Activated CD8-positive, alpha-beta memory T cell treated with anti-CD3 and anti-CD28 coated beads for 36 hours (primary cell): Measurements from ENCODE around the gene KRTAP5-5. TPM values are rescaled to one million over a fixed set of nuclear protein-coding genes. Genes with fewer than 3 reads are reported as not detected.
"Not testable (repeated sequence)": the region's sequence is repeated elsewhere in the genome, so short reads cannot be mapped to it uniquely, and the experiment has no call there.

Experiments
- CTCF ChIA-PET: fragments of 350-600 bp; sonication (Branson Sonifier 250); formaldehyde crosslinking; loops from one replicate; lab custom pipeline; 2021; ENCODE audit warnings: antibody characterized with exemption; lab: Charles Lee
- POLR2A ChIA-PET: fragments of 350-600 bp; sonication (Branson Sonifier 250); formaldehyde crosslinking; loops from one replicate; lab custom pipeline; 2021; ENCODE audit warnings: antibody characterized with exemption; lab: Charles Lee
- total RNA-seq, 2 experiments: library from RNA; stranded (reverse); gene quantifications; one replicate each; pipeline ENCODE4 v1.2.3, GENCODE V29; 2021

KRTAP5-5 gene
- total RNA-seq, 2 experiments from 2014 or later: not detected

GRCh38 chr11:1650918-1651262 lies 21.3 kb downstream of the KRTAP5-5 start:
- POLR2A ChIA-PET: no interaction called here
- CTCF ChIA-PET: interaction anchor here (1.0 to 2.5 kb wide), 6 partner anchors 11 to 506 kb away, joined by 3 to 10 read pairs (median 4); no protein-coding TSS in a partner anchor

- ChIA-PET POLR2A (no interaction called here), CTCF (interaction anchor here (1.0 to 2.5 kb wide), 4 partner anchors 12 to 505 kb away, joined by 3 to 10 read pairs (median 6); no protein-coding TSS in a partner anchor)
Observed at GRCh38 chr11:1651411-1651980, 21.9 kb downstream of the KRTAP5-5 start.

GRCh38 chr11:1652026-1652425 lies 22.5 kb downstream of the KRTAP5-5 start:
- ChIA-PET POLR2A (no interaction called here), CTCF (interaction anchor here (0.6 to 2.8 kb wide), 40 partner anchors 8 to 505 kb away, joined by 3 to 57 read pairs (median 4); partner anchors contain the start of genes KRTAP5-6 and SYT8)

- CTCF ChIA-PET: interaction anchor here (0.6 to 2.8 kb wide), 41 partner anchors 8 to 504 kb away, joined by 3 to 57 read pairs (median 4); partner anchors contain the start of genes KRTAP5-6 and SYT8
- POLR2A ChIA-PET: no interaction called here
Observed at GRCh38 chr11:1652442-1652770, 22.8 kb downstream of the KRTAP5-5 start.

- CTCF ChIA-PET: interaction anchor here (0.6 to 2.8 kb wide), 41 partner anchors 8 to 504 kb away, joined by 3 to 57 read pairs (median 4); partner anchors contain the start of genes KRTAP5-6 and SYT8
- POLR2A ChIA-PET: no interaction called here
Observed at GRCh38 chr11:1652771-1653540, 23.4 kb downstream of the KRTAP5-5 start.

GRCh38 chr11:1653541-1654387 lies 24.2 kb downstream of the KRTAP5-5 start:
- ChIA-PET POLR2A (no interaction called here), CTCF (interaction anchor here (1.2 to 2.8 kb wide), 13 partner anchors 14 to 503 kb away, joined by 4 to 57 read pairs (median 8); partner anchors contain the start of genes KRTAP5-6 and SYT8)

- CTCF ChIA-PET: interaction anchor here (1.2 to 2.8 kb wide), 4 partner anchors 40 to 502 kb away, joined by 4 to 57 read pairs (median 16); partner anchors contain the start of gene SYT8
- POLR2A ChIA-PET: no interaction called here
Observed at GRCh38 chr11:1654388-1655167, 25.0 kb downstream of the KRTAP5-5 start.

GRCh38 chr11:1655168-1656060 lies 25.8 kb downstream of the KRTAP5-5 start:
- POLR2A ChIA-PET: no interaction called here
- CTCF ChIA-PET: no interaction called here

GRCh38 chr11:1656061-1656441 lies 26.5 kb downstream of the KRTAP5-5 start:
- CTCF ChIA-PET: no interaction called here

GRCh38 chr11:1656670-1657069 lies 27.1 kb downstream of the KRTAP5-5 start:
- ChIA-PET CTCF (no interaction called here), POLR2A (no interaction called here)

More at GRCh38 chr11:1656061-1656441, 26.5 kb downstream of the KRTAP5-5 start:
- POLR2A ChIA-PET: no interaction called here

GRCh38 chr11:1659506-1659905 lies 29.9 kb downstream of the KRTAP5-5 start:
- ChIA-PET POLR2A (no interaction called here), CTCF (no interaction called here)

GRCh38 chr11:1660111-1660867 lies 30.7 kb downstream of the KRTAP5-5 start:
- CTCF ChIA-PET: no interaction called here
- POLR2A ChIA-PET: no interaction called here

GRCh38 chr11:1661454-1662269 lies 32.1 kb downstream of the KRTAP5-5 start:
- POLR2A ChIA-PET, CTCF ChIA-PET: not testable (repeated sequence)

- CTCF ChIA-PET, POLR2A ChIA-PET: not testable (repeated sequence)
Observed at GRCh38 chr11:1662699-1663283, 33.2 kb downstream of the KRTAP5-5 start.

- CTCF ChIA-PET: no interaction called here
- POLR2A ChIA-PET: no interaction called here
Observed at GRCh38 chr11:1665313-1665712, 35.7 kb downstream of the KRTAP5-5 start.
